ENCODE results near the gene BUD31.
"Not testable (repeated sequence)": the region's sequence is repeated elsewhere in the genome, so short reads cannot be mapped to it uniquely, and the experiment has no call there.

The BUD31 gene

DNA sequence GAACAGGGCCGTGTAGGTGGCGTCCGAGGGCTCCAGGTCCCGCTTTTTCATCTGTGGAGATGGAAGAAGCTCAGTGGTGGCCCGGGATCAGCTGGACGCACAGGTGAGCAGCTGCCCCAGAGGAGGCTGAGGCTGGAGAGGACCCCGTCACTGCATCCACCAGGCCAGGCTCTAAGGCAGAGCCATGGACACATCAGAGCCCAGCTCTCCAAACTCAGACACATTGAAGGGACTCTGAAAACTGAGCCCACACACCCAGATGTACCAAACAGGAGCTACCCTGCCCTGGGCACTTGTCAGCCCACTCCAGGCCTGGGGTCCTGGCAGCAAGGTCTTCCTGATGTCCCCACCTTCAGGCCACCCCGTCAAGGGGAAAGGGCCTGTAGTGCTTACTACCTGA is 21.0 kb downstream of the BUD31 start:
- no peak for TF ChIP-seq CTCF (IDR thresholded peaks at IDR 0.05; ENCODE audit: low read depth, low read length, missing control alignments)
- no peak overlapping the region for H3K4me3 ChIP-seq (ENCODE audit: low read depth, low read length)
- no peak for DNase-seq (ENCODE audit: low read depth)
- in situ Hi-C loops (cut with HindIII; ENCODE audit: low sequenced_read_pairs): no loop called here

DNA sequence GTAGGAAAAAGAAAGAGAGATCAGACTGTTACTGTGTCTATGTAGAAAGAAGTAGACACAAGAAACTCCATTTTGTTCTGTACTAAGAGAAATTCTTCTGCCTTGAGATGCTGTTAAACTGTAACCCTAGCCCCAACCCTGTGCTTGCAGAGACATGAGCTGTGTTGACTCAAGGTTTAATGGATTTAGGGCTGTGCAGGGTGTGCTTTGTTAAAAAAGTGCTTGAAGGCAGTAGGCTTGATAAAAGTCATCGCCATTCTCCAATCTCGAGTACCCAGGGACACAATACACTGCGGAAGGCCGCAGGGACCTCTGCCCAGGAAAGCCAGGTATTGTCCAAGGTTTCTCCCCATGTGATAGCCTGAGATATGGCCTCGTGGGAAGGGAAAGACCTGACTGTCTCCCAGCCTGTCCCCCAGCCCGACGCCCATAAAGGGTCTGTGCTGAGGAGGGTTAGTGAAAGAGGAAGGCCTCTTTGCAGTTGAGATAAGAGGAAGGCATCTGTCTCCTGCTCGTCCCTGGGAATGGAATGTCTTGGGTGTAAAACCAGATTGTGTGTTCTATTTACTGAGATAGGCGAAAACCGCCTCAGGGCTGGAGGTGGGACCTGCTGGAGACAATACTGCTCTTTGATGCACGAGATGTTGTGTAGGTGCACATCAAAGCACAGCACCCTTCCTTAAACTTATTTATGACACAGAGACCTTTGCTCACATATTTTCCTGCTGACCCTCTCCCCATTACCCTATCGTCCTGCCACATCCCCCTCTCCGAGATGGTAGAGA is 23.2 kb downstream of the BUD31 start:
- DNase-seq (ENCODE audit: low read depth); H3K4me3 ChIP-seq (ENCODE audit: low read depth, low read length); in situ Hi-C loops (cut with HindIII; ENCODE audit: low sequenced_read_pairs): not testable (repeated sequence)

DNA sequence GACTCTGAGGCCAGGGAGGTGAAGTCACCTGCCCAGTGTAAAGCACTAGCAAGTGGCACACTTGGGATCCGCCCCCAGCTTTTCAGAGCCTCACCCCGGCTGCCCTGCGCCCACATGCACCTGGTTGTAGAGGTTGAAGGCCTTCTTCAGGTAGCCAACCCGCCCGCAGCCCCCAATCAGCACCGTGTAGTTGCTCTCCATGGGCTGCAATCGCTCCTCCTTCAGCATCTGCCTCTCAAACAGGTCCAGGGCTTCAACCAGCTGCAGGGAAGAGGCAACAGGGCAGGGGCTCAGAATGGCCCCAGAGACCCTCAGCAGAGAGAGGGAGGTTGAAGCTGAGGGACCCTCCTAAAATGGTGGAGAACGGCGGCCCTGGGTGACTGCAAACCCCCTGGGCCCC is 24.4 kb downstream of the BUD31 start:
- no peak overlapping the region for H3K4me3 ChIP-seq (ENCODE audit: low read depth, low read length)
- no peak for TF ChIP-seq CTCF (IDR thresholded peaks at IDR 0.05; ENCODE audit: low read depth, low read length, missing control alignments)
- in situ Hi-C loops (cut with HindIII; ENCODE audit: low sequenced_read_pairs): no loop called here
- no peak for DNase-seq (ENCODE audit: low read depth)

- DNase-seq (ENCODE audit: low read depth): no peak
- no peak for TF ChIP-seq CTCF (IDR thresholded peaks at IDR 0.05; ENCODE audit: low read depth, low read length, missing control alignments)
- in situ Hi-C loops (cut with HindIII; ENCODE audit: low sequenced_read_pairs): no loop called here
- peak overlapping the region; percentile 91 for H3K4me3 ChIP-seq (ENCODE audit: low read depth, low read length)
These were observed 29.3 kb downstream of the BUD31 start for GRCh38 chr7:99437946-99438572.

DNA sequence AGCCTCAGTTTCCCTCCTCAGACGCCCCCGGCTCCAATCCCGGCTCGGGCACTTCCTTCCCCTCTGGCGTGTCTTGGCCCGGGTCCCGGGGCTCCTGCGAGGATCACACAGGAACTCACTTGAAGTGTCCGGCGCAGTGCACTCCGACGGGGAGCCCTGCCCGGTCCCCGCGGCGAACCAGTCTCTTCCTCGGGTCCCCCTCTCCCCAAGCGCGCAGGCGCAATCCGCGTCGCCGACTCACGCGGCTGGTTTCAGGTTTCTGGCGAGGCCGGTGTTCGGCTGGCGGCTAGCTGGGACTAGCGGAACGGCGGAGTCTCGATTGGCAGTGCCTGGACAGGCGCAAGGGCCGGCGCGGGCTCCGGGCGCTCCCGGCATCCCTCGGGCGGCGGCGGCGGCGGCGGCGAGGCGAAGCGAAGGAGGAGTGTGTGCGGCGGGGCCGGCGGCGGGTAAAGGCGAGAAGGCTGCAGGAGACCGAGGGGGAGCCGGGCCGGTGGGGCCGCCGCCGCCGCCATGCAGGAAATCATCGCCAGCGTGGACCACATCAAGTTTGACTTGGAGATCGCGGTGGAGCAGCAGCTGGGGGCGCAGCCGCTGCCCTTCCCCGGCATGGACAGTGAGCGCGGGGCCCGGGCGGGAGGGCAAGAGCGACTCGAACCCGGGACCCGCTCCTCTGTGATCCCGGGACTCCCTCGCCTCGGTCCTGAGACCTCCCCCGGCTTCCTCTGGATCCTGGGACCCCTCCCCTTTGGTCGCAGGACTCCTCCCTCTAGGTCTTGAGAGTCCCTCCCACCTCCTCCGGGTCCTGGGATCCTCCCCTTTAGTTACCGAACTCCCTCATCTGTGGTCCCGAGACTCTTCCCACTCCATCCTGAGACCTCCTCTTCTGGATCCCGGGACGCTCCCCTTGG is 30.1 kb downstream of the BUD31 start, which contains the start of the genes CPSF4 and PTCD1:
Gene CPSF4, plus strand, starts transcription at position 371 of the 908 bp plus-strand sequence. Its CDS starts 140 bp downstream, at position 511.
Gene PTCD1, minus strand, starts transcription at position 226 of the 908 bp plus-strand sequence. CDS start 3,556 bp downstream, outside the sequence.
- TF ChIP-seq CTCF (IDR thresholded peaks at IDR 0.05; ENCODE audit: low read depth, low read length, missing control alignments): no peak
- peak; percentile 87 for DNase-seq (ENCODE audit: low read depth)
- peak within 1 kb of the TSS; percentile 91 for H3K4me3 ChIP-seq (ENCODE audit: low read depth, low read length)
- in situ Hi-C loops (cut with HindIII; ENCODE audit: low sequenced_read_pairs): no loop called here

DNA sequence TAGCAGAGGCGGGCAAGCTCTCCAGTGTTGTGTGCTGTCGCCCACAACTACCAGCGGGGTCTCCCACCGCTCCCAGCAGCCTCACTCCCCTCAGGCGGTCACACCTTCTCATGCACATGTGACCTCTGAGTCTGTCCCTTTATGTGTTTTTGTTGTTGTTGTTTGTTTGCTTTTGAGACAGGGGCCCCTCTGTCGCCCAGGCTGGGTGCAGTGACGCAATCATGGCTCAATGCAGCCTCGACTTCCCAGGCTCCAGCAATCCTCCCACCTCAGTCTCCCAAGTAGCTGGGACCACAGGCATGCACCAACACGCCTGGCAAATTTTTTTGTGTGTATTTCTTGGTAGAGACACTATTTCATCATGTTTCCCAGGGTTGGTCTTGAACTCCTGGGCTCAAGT is 31.4 kb downstream of the BUD31 start:
- no peak for TF ChIP-seq CTCF (IDR thresholded peaks at IDR 0.05; ENCODE audit: low read depth, low read length, missing control alignments)
- in situ Hi-C loops (cut with HindIII; ENCODE audit: low sequenced_read_pairs): no loop called here
- peak overlapping the region; percentile 91 for H3K4me3 ChIP-seq (ENCODE audit: low read depth, low read length)
- no peak for DNase-seq (ENCODE audit: low read depth)
